IgD-negative memory B cell (primary cell): ENCODE results near the gene PLPP3. TPM values are rescaled to one million over a fixed set of nuclear protein-coding genes. Genes with fewer than 3 reads are reported as not detected.

Source experiments
- H3K27ac Mint-ChIP-seq, 3 donors: one replicate each; pipeline ENCODE4 v1.8.0; 2020 to 2022; ENCODE audit warnings: mild to moderate bottlenecking in 3 of 3, mixed read lengths in 3 of 3, moderate library complexity in 1 of 3
- H3K27me3 Mint-ChIP-seq: one replicate; pipeline ENCODE4 v1.8.0; 2021; ENCODE audit warnings: mixed read lengths
- H3K36me3 Mint-ChIP-seq: one replicate; pipeline ENCODE4 v1.8.0; 2020; ENCODE audit warnings: mild to moderate bottlenecking, mixed read lengths
- H3K4me1 Mint-ChIP-seq, 3 donors: one replicate each; pipeline ENCODE4 v1.8.0; 2020 to 2022; ENCODE audit warnings: mixed read lengths in 3 of 3, mild to moderate bottlenecking in 1 of 3
- H3K4me3 Mint-ChIP-seq, 4 donors: one replicate each; pipeline ENCODE4 v1.8.0; 2020 to 2022; ENCODE audit warnings: mild to moderate bottlenecking in 4 of 4, mixed read lengths in 4 of 4, moderate library complexity in 3 of 4
- H3K9me3 Mint-ChIP-seq, 3 donors: one replicate each; pipeline ENCODE4 v1.8.0; 2020 to 2021; ENCODE audit warnings: mixed read lengths in 3 of 3, mild to moderate bottlenecking in 1 of 3
- polyA plus RNA-seq: library from polyadenylated mRNA; unstranded; fragments of 300-500 nt; fragmentation: Illumina TruSeq; gene quantifications from one replicate; pipeline ENCODE4 v1.2.3, GENCODE V29; 2021

The PLPP3 gene
- polyA plus RNA-seq, 1 donor from 2014 or later, result 2.0 TPM

- Mint-ChIP-seq H3K36me3 (no peaks in the 10 kb centered on the region), H3K9me3 (no peaks in the 10 kb centered on the region), H3K27me3 (no peaks in the 10 kb centered on the region), H3K4me1 (peaks cover 28 to 32% (median 29%) of the 10 kb centered on the region in 3 donors), H3K4me3 (no peak overlapping the region), H3K27ac (no peak overlapping the region)
Observed at GRCh38 chr1:56529801-56530200, 49.6 kb downstream of the PLPP3 start.

GRCh38 chr1:56527548-56528302 lies 51.6 kb downstream of the PLPP3 start:
- Mint-ChIP-seq H3K4me3 (peak overlapping the region in 1 of 4 donors; percentile 78), H3K4me1 (peaks cover 35 to 48% (median 39%) of the 10 kb centered on the region in 3 donors), H3K27ac (peak overlapping the region in 2 of 3 donors; percentile 11 to 51), H3K27me3 (no peaks in the 10 kb centered on the region), H3K36me3 (peaks cover 2% of the 10 kb centered on the region), H3K9me3 (no peaks in the 10 kb centered on the region)

GRCh38 chr1:56526571-56527174 lies 52.7 kb downstream of the PLPP3 start:
- Mint-ChIP-seq H3K4me1 (peaks cover 35 to 48% (median 39%) of the 10 kb centered on the region in 3 donors), H3K4me3 (peak overlapping the region in 2 of 4 donors; percentile 77 to 78), H3K27me3 (no peaks in the 10 kb centered on the region), H3K9me3 (no peaks in the 10 kb centered on the region), H3K36me3 (peaks cover 2% of the 10 kb centered on the region), H3K27ac (peak overlapping the region; percentile 41 to 79 (median 62))

- Mint-ChIP-seq H3K4me1 (peaks cover 39 to 52% (median 39%) of the 10 kb centered on the region in 3 donors), H3K27ac (peak overlapping the region in 2 of 3 donors; percentile 62 to 81), H3K9me3 (no peaks in the 10 kb centered on the region)
Observed at GRCh38 chr1:56525489-56526041, 53.8 kb downstream of the PLPP3 start.

GRCh38 chr1:56524263-56524662 lies 55.1 kb downstream of the PLPP3 start:
- Mint-ChIP-seq H3K4me3 (peak overlapping the region in 2 of 4 donors; percentile 62 to 79), H3K27ac (peak overlapping the region in 2 of 3 donors; percentile 3 to 81), H3K36me3 (peaks cover 2% of the 10 kb centered on the region), H3K9me3 (no peaks in the 10 kb centered on the region), H3K4me1 (peaks cover 39 to 56% (median 40%) of the 10 kb centered on the region in 3 donors), H3K27me3 (no peaks in the 10 kb centered on the region)

More at GRCh38 chr1:56525489-56526041, 53.8 kb downstream of the PLPP3 start:
- H3K4me3 Mint-ChIP-seq, result peak overlapping the region in 3 of 4 donors; percentile 7 to 77 (median 9)
- no peaks in the 10 kb centered on the region for H3K27me3 Mint-ChIP-seq
- H3K36me3 Mint-ChIP-seq, result peaks cover 2% of the 10 kb centered on the region

- Mint-ChIP-seq H3K4me1 (peaks cover 37 to 53% (median 39%) of the 10 kb centered on the region in 3 donors), H3K4me3 (no peak overlapping the region), H3K27ac (no peak overlapping the region), H3K36me3 (peaks cover 2% of the 10 kb centered on the region), H3K9me3 (no peaks in the 10 kb centered on the region), H3K27me3 (no peaks in the 10 kb centered on the region)
Observed at GRCh38 chr1:56522680-56523079, 56.7 kb downstream of the PLPP3 start.

- H3K4me3 Mint-ChIP-seq, result no peak overlapping the region
- no peaks in the 10 kb centered on the region for H3K27me3 Mint-ChIP-seq
- no peaks in the 10 kb centered on the region for H3K9me3 Mint-ChIP-seq
- no peak overlapping the region for H3K27ac Mint-ChIP-seq
- peaks cover 2% of the 10 kb centered on the region for H3K36me3 Mint-ChIP-seq
- peaks cover 26 to 41% (median 29%) of the 10 kb centered on the region in 3 donors for H3K4me1 Mint-ChIP-seq
Observed at GRCh38 chr1:56520016-56520601, 59.3 kb downstream of the PLPP3 start.

- peaks cover 17 to 22% (median 17%) of the 10 kb centered on the region in 3 donors for H3K4me1 Mint-ChIP-seq
- H3K27ac Mint-ChIP-seq, result peak overlapping the region in 1 of 3 donors; percentile 51
- no peaks in the 10 kb centered on the region for H3K9me3 Mint-ChIP-seq
- peaks cover 4% of the 10 kb centered on the region for H3K36me3 Mint-ChIP-seq
- H3K4me3 Mint-ChIP-seq, result peak overlapping the region in 2 of 4 donors; percentile 82 to 87
- no peaks in the 10 kb centered on the region for H3K27me3 Mint-ChIP-seq
Observed at GRCh38 chr1:56517404-56518130, 61.8 kb downstream of the PLPP3 start.

- peak overlapping the region in 3 of 4 donors; percentile 6 to 87 (median 82) for H3K4me3 Mint-ChIP-seq
- peak overlapping the region in 2 of 3 donors; percentile 27 to 51 for H3K27ac Mint-ChIP-seq
Observed at GRCh38 chr1:56516539-56517252, 62.7 kb downstream of the PLPP3 start.

GRCh38 chr1:56515898-56516538 lies 63.3 kb downstream of the PLPP3 start:
- Mint-ChIP-seq H3K9me3 (no peaks in the 10 kb centered on the region), H3K27me3 (no peaks in the 10 kb centered on the region), H3K4me3 (no peak overlapping the region), H3K4me1 (peaks cover 14 to 19% (median 17%) of the 10 kb centered on the region in 3 donors), H3K27ac (peak overlapping the region in 1 of 3 donors; percentile 27), H3K36me3 (peaks cover 7% of the 10 kb centered on the region)

More at GRCh38 chr1:56516539-56517252, 62.7 kb downstream of the PLPP3 start:
- peaks cover 4% of the 10 kb centered on the region for H3K36me3 Mint-ChIP-seq
- H3K9me3 Mint-ChIP-seq, result no peaks in the 10 kb centered on the region
- H3K4me1 Mint-ChIP-seq, result peaks cover 17 to 22% (median 17%) of the 10 kb centered on the region in 3 donors
- H3K27me3 Mint-ChIP-seq, result no peaks in the 10 kb centered on the region

- H3K36me3 Mint-ChIP-seq, result peaks cover 10% of the 10 kb centered on the region
- H3K27ac Mint-ChIP-seq, result peak overlapping the region in 1 of 3 donors; percentile 35
- peaks cover 13 to 14% (median 14%) of the 10 kb centered on the region in 3 donors for H3K4me1 Mint-ChIP-seq
- no peaks in the 10 kb centered on the region for H3K27me3 Mint-ChIP-seq
- H3K4me3 Mint-ChIP-seq, result no peak overlapping the region
- no peaks in the 10 kb centered on the region for H3K9me3 Mint-ChIP-seq
Observed at GRCh38 chr1:56512724-56513494, 66.5 kb downstream of the PLPP3 start.

GRCh38 chr1:56511766-56512165 lies 67.6 kb downstream of the PLPP3 start:
- Mint-ChIP-seq H3K4me3 (no peak overlapping the region), H3K9me3 (peaks cover 0 to 2% (median 0%) of the 10 kb centered on the region in 3 donors), H3K27me3 (no peaks in the 10 kb centered on the region), H3K27ac (no peak overlapping the region), H3K4me1 (peaks cover 7 to 9% (median 8%) of the 10 kb centered on the region in 3 donors), H3K36me3 (peaks cover 10% of the 10 kb centered on the region)

- Mint-ChIP-seq H3K36me3 (peaks cover 10% of the 10 kb centered on the region), H3K27ac (no peak overlapping the region), H3K4me1 (peaks cover 3 to 6% (median 5%) of the 10 kb centered on the region in 3 donors), H3K27me3 (no peaks in the 10 kb centered on the region), H3K9me3 (peaks cover 0 to 2% (median 0%) of the 10 kb centered on the region in 3 donors), H3K4me3 (no peak overlapping the region)
Observed at GRCh38 chr1:56511364-56511763, 68.0 kb downstream of the PLPP3 start.
